DND-41 (cell line): Measurements from ENCODE around the gene PPIB.

Source experiments
- EZH2 ChIP-seq: IDR thresholded peaks from 3 replicates; pipeline ENCODE4 v1.6.1; 2012; ENCODE audit warnings: borderline replicate concordance, low read depth, mild to moderate bottlenecking, moderate library complexity, low read length, inconsistent platforms; ENCODE audit not compliant: severe bottlenecking
- TF ChIP-seq, protein P1 (sequence below): IDR thresholded peaks from 2 replicates; pipeline ENCODE4 v1.5.1; 2012; ENCODE audit warnings: borderline replicate concordance, low read length, moderate library complexity, mild to moderate bottlenecking; ENCODE audit not compliant: poor library complexity, severe bottlenecking; ENCODE audit errors: extremely low read depth

DNA sequence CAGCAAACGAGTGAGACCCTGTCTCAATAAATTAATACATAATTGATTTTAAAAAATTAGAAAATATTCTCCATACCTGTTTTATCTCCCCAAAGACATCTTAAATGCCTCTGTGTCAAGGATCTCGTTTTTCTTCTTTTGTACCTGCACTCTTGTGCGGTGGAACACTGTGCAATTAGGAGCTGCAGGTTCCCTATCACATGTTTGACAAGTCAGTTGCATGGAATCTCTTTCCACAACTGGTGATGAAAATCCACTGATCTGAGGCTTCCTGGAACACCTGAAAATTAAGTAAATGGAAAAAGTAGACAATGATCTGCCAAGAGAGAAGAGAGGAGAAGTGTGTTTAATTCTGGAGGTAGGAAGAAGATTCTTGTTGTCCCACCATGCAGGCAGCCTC, 14.2 kb downstream of the PPIB start:
- TF ChIP-seq, protein P1, sequence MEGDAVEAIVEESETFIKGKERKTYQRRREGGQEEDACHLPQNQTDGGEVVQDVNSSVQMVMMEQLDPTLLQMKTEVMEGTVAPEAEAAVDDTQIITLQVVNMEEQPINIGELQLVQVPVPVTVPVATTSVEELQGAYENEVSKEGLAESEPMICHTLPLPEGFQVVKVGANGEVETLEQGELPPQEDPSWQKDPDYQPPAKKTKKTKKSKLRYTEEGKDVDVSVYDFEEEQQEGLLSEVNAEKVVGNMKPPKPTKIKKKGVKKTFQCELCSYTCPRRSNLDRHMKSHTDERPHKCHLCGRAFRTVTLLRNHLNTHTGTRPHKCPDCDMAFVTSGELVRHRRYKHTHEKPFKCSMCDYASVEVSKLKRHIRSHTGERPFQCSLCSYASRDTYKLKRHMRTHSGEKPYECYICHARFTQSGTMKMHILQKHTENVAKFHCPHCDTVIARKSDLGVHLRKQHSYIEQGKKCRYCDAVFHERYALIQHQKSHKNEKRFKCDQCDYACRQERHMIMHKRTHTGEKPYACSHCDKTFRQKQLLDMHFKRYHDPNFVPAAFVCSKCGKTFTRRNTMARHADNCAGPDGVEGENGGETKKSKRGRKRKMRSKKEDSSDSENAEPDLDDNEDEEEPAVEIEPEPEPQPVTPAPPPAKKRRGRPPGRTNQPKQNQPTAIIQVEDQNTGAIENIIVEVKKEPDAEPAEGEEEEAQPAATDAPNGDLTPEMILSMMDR = no peak
- no peak for TF ChIP-seq EZH2
